Neural progenitor cell (in vitro differentiated cells): ENCODE measurements around the gene ACOX3. TPM values are rescaled to one million over a fixed set of nuclear protein-coding genes. Genes with fewer than 3 reads are reported as not detected.

Experiments used
- DNase-seq: peaks from one replicate; pipeline ENCODE4 v3.0.0-alpha.2; 2016; ENCODE audit warnings: low spot score
- H2AFZ ChIP-seq: fragments of 200-600 bp; sonication (generic); replicated peaks from 2 replicates; pipeline ENCODE4 v1.6.1; 2016; ENCODE audit warnings: antibody characterized with exemption
- H3F3A ChIP-seq: fragments of 200-600 bp; sonication (generic); 2 replicates; pipeline ENCODE4 v1.6.1; 2016; ENCODE audit warnings: antibody characterized with exemption, low read depth
- H3K27ac ChIP-seq: fragments of 200-600 bp; sonication (generic); 2 replicates; pipeline ENCODE4 v1.5.1; 2016; ENCODE audit warnings: mild to moderate bottlenecking
- H3K27me3 ChIP-seq: fragments of 200-600 bp; sonication (generic); 2 replicates; pipeline ENCODE4 v1.6.1; 2016; ENCODE audit warnings: mild to moderate bottlenecking, moderate library complexity
- H3K36me3 ChIP-seq: fragments of 200-600 bp; sonication (generic); 2 replicates; pipeline ENCODE4 v1.5.1; 2016
- H3K4me1 ChIP-seq: fragments of 200-600 bp; sonication (generic); 2 replicates; pipeline ENCODE4 v1.6.1; 2016; ENCODE audit warnings: mixed run types
- H3K4me2 ChIP-seq: fragments of 200-600 bp; sonication (generic); 2 replicates; pipeline ENCODE4 v1.6.1; 2016
- H3K4me3 ChIP-seq: fragments of 200-600 bp; sonication (generic); 2 replicates; pipeline ENCODE4 v1.5.1; 2016
- H3K79me2 ChIP-seq: fragments of 200-600 bp; sonication (generic); 2 replicates; pipeline ENCODE4 v1.6.1; 2016; ENCODE audit warnings: low read depth
- H3K9ac ChIP-seq: fragments of 200-600 bp; sonication (generic); 2 replicates; pipeline ENCODE4 v1.6.1; 2016
- H3K9me3 ChIP-seq: fragments of 200-600 bp; sonication (generic); 2 replicates; pipeline ENCODE4 v1.5.1; 2016; ENCODE audit warnings: low read depth
- H4K20me1 ChIP-seq: fragments of 200-600 bp; sonication (generic); 2 replicates; pipeline ENCODE4 v1.6.1; 2016; ENCODE audit warnings: low read depth
- H3K27ac Mint-ChIP-seq: 3 replicates; pipeline ENCODE4 v1.8.0; 2021; ENCODE audit warnings: mixed read lengths
- H3K27me3 Mint-ChIP-seq: 2 replicates; pipeline ENCODE4 v1.8.0; 2022; ENCODE audit warnings: low read depth, mild to moderate bottlenecking, inconsistent platforms, moderate library complexity, mixed read lengths; ENCODE audit not compliant: insufficient read depth
- H3K36me3 Mint-ChIP-seq: 3 replicates; pipeline ENCODE4 v1.8.0; 2021; ENCODE audit warnings: mixed read lengths
- H3K4me1 Mint-ChIP-seq: 3 replicates; pipeline ENCODE4 v1.8.0; 2021; ENCODE audit warnings: mixed read lengths
- H3K4me3 Mint-ChIP-seq: 3 replicates; pipeline ENCODE4 v1.8.0; 2021; ENCODE audit warnings: mild to moderate bottlenecking, moderate library complexity, mixed read lengths
- H3K9me3 Mint-ChIP-seq: 3 replicates; pipeline ENCODE4 v1.8.0; 2020; ENCODE audit warnings: mixed read lengths
- EZH2 ChIP-seq: fragments of 200-600 bp; sonication (generic); IDR thresholded peaks from 2 replicates; pipeline ENCODE4 v1.6.1; 2017; ENCODE audit warnings: antibody characterized with exemption, mild to moderate bottlenecking, moderate library complexity
- EZH2phosphoT487 ChIP-seq: fragments of 200-600 bp; sonication (generic); IDR thresholded peaks from 2 replicates; pipeline ENCODE4 v1.6.1; 2017; ENCODE audit warnings: antibody characterized with exemption
- total RNA-seq: library from RNA; depleted of rRNA; stranded (reverse); fragments of >200 nt; gene quantifications from 2 replicates; pipeline ENCODE4 v1.2.3, GENCODE V29; 2015; ENCODE audit warnings: low replicate concordance
- TF ChIP-seq, protein P1 (sequence below): fragments of 200-600 bp; sonication (generic); IDR thresholded peaks from 2 replicates; pipeline ENCODE4 v1.5.1; 2017; ENCODE audit warnings: antibody characterized with exemption, mild to moderate bottlenecking

ACOX3 gene
- total RNA-seq, 1 donor from 2014 or later = 14.0 TPM

DNA sequence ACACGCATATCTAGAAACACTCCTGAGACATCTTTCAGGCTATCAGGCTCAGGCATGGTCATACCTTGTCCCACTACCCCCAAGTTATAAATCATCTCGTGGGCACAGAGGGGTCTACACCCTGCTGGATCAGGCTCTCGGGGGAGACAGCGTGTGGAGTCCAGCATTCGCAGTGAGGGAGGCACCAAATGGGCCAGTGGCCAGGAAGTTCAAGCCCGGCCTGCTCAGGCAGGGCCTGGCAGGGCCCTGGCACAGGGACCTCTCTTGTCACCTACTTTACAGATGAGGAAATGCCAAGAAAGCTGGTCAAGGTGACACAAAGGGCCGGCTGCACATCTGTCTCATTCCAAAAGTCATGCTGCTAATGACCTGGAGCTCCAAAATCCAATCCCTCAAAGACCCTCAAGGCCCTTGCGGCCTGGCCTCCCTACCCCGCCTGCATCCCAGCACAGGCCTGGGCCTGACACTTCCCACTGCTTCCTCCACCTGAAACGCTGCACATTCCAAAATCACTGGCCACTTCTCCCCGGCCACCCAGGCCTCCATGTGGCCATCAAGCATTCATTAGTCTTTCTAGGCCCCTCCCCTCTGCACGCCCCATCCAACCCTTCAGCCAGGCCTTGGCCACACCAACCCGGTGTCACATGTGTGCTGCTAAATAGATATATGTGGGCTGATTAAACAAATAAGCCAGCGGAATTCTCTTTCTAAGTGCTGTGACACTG is 35.6 kb downstream of the ACOX3 start:
- Histone ChIP-seq H3K36me3 (no peaks in the 10 kb centered on the region), H3K9ac (no peak overlapping the region), H3K9me3 (no peaks in the 10 kb centered on the region), H3K4me3 (no peak overlapping the region), H3K4me1 (no peaks in the 10 kb centered on the region), H3K4me2 (no peak overlapping the region), H4K20me1 (no peaks in the 10 kb centered on the region), H3K27me3 (no peaks in the 10 kb centered on the region), H2AFZ (no peak overlapping the region), H3K27ac (no peak overlapping the region), H3F3A (peaks cover under 1% of the 10 kb centered on the region), H3K79me2 (no peaks in the 10 kb centered on the region)
- H3K9me3 Mint-ChIP-seq = peaks cover 10% of the 10 kb centered on the region
- H3K27me3 Mint-ChIP-seq = peaks cover 11% of the 10 kb centered on the region
- peaks cover 25% of the 10 kb centered on the region for H3K36me3 Mint-ChIP-seq
- no peak for DNase-seq
- H3K4me1 Mint-ChIP-seq = peaks cover 17% of the 10 kb centered on the region
- TF ChIP-seq, protein P1, sequence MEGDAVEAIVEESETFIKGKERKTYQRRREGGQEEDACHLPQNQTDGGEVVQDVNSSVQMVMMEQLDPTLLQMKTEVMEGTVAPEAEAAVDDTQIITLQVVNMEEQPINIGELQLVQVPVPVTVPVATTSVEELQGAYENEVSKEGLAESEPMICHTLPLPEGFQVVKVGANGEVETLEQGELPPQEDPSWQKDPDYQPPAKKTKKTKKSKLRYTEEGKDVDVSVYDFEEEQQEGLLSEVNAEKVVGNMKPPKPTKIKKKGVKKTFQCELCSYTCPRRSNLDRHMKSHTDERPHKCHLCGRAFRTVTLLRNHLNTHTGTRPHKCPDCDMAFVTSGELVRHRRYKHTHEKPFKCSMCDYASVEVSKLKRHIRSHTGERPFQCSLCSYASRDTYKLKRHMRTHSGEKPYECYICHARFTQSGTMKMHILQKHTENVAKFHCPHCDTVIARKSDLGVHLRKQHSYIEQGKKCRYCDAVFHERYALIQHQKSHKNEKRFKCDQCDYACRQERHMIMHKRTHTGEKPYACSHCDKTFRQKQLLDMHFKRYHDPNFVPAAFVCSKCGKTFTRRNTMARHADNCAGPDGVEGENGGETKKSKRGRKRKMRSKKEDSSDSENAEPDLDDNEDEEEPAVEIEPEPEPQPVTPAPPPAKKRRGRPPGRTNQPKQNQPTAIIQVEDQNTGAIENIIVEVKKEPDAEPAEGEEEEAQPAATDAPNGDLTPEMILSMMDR = no peak
- no peak for TF ChIP-seq EZH2phosphoT487
- no peak for TF ChIP-seq EZH2
- no peak overlapping the region for H3K4me3 Mint-ChIP-seq
- no peak overlapping the region for H3K27ac Mint-ChIP-seq

DNA sequence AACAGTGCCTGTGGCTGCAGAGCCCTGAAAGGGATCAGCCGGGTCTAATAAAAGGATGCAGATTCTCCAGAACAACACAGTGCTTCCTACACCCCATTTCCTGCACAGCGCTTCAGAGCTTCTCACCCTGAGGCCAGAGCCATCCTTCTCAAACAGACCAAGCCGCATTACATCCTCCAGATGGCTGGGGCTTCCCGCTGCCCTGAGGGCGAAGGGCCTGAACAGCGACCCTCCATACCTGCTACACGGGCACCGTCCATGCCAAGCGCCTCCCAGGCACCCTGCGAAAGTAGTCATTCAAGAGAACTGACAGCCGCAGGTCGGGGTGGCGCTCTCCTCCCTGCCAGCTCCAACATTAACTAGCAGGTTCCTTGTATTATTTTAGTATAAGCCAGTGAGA is 36.5 kb downstream of the ACOX3 start:
- H3K9ac ChIP-seq = no peak overlapping the region

DNA sequence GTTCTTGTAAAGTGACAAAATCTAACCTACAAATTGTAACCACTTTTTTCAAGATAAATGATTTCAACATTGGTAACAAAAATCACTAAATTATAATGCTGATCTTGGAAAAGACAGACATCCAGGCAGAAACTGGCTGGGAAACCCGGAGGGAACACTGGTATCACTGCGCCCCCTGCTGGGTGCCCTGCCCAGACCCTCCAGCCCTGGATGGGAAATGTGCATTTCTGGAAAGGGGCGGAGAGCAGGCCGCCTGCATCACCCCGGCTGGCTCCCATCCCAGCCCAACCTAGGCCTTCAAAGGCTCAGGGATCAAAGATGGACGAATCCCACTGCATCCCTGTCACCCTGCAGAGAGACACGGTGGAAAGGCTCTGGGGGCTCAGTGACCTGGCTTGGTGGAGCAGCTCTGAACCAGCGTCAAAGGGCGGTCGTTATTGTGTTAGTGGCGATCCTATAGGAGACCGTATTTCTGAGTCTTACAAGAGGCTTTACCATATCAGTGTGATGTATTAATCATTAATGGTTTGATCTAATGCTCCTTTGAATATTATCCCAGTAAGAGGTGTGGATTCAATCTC is 37.3 kb downstream of the ACOX3 start:
- H3K27me3 Mint-ChIP-seq = peaks cover 13% of the 10 kb centered on the region
- Histone ChIP-seq H3K27me3 (no peaks in the 10 kb centered on the region), H3K4me3 (no peak overlapping the region), H3K79me2 (no peaks in the 10 kb centered on the region), H4K20me1 (no peaks in the 10 kb centered on the region), H3K9me3 (no peaks in the 10 kb centered on the region), H3K27ac (no peak overlapping the region), H3K36me3 (no peaks in the 10 kb centered on the region), H2AFZ (no peak overlapping the region), H3K4me1 (no peaks in the 10 kb centered on the region), H3K9ac (no peak overlapping the region), H3K4me2 (no peak overlapping the region), H3F3A (no peaks in the 10 kb centered on the region)
- peaks cover 10% of the 10 kb centered on the region for H3K9me3 Mint-ChIP-seq
- H3K27ac Mint-ChIP-seq = no peak overlapping the region
- no peak for TF ChIP-seq EZH2phosphoT487
- TF ChIP-seq, protein P1 = peak; percentile 97
- no peak for TF ChIP-seq EZH2
- peaks cover 22% of the 10 kb centered on the region for H3K4me1 Mint-ChIP-seq
- peak; percentile 86 for DNase-seq
- peaks cover 16% of the 10 kb centered on the region for H3K36me3 Mint-ChIP-seq
- H3K4me3 Mint-ChIP-seq = no peak overlapping the region

More for the DNA sequence above, 36.5 kb downstream of the ACOX3 start:
- no peaks in the 10 kb centered on the region for H3K79me2 ChIP-seq
- H3K9me3 ChIP-seq = no peaks in the 10 kb centered on the region
- H3K27me3 ChIP-seq = no peaks in the 10 kb centered on the region
- H4K20me1 ChIP-seq = no peaks in the 10 kb centered on the region
- H3K9me3 Mint-ChIP-seq = peaks cover 10% of the 10 kb centered on the region
- no peak overlapping the region for H3K4me3 Mint-ChIP-seq
- H3K4me2 ChIP-seq = no peak overlapping the region
- no peak overlapping the region for H2AFZ ChIP-seq
- no peak overlapping the region for H3K4me3 ChIP-seq
- H3K27me3 Mint-ChIP-seq = peaks cover 13% of the 10 kb centered on the region
- no peaks in the 10 kb centered on the region for H3K36me3 ChIP-seq
- no peaks in the 10 kb centered on the region for H3K4me1 ChIP-seq
- no peaks in the 10 kb centered on the region for H3F3A ChIP-seq
- no peak overlapping the region for H3K27ac ChIP-seq
- H3K36me3 Mint-ChIP-seq = peaks cover 19% of the 10 kb centered on the region
- DNase-seq = no peak
- no peak for TF ChIP-seq EZH2phosphoT487
- TF ChIP-seq EZH2 = no peak
- TF ChIP-seq, protein P1 = no peak
- peaks cover 17% of the 10 kb centered on the region for H3K4me1 Mint-ChIP-seq
- no peak overlapping the region for H3K27ac Mint-ChIP-seq
